Calu3 (cell line): ENCODE results near the gene CD302. TPM values are rescaled to one million over a fixed set of nuclear protein-coding genes. Genes with fewer than 3 reads are reported as not detected.

Experiments
- BruUV-seq: library from RNA; stranded (reverse); fragments of 400-500 nt; replicated peaks from 2 replicates; lab custom pipeline; 2021; lab: Mats Ljungman, UMichigan
- CTCF ChIA-PET: fragments of 300-600 bp; sonication (Branson Sonifier 250); formaldehyde crosslinking; loops from one replicate; lab custom pipeline; 2022; ENCODE audit warnings: antibody characterized with exemption; lab: Charles Lee
- DNase-seq: peaks from one replicate; pipeline ENCODE4 v3.0.0; 2022
- H3K27ac Mint-ChIP-seq: one replicate; pipeline ENCODE4 v1.8.0; 2022; ENCODE audit warnings: mixed read lengths; ENCODE audit not compliant: unreplicated experiment
- H3K27me3 Mint-ChIP-seq: one replicate; pipeline ENCODE4 v1.8.0; 2022; ENCODE audit warnings: mixed read lengths; ENCODE audit not compliant: unreplicated experiment
- H3K36me3 Mint-ChIP-seq: one replicate; pipeline ENCODE4 v1.8.0; 2022; ENCODE audit warnings: mild to moderate bottlenecking, moderate library complexity, mixed read lengths; ENCODE audit not compliant: insufficient read depth, unreplicated experiment
- H3K4me1 Mint-ChIP-seq: one replicate; pipeline ENCODE4 v1.8.0; 2022; ENCODE audit warnings: mild to moderate bottlenecking, low read depth, mixed read lengths; ENCODE audit not compliant: unreplicated experiment
- H3K4me3 Mint-ChIP-seq: one replicate; pipeline ENCODE4 v1.8.0; 2022; ENCODE audit warnings: mild to moderate bottlenecking, low read depth, moderate library complexity, mixed read lengths; ENCODE audit not compliant: unreplicated experiment
- H3K9me3 Mint-ChIP-seq: one replicate; pipeline ENCODE4 v1.8.0; 2022; ENCODE audit warnings: low read depth, mixed read lengths; ENCODE audit not compliant: unreplicated experiment
- intact Hi-C: fragments of 100-400 bp; cut with micrococcal nuclease; formaldehyde crosslinking; loops from one replicate; pipeline ENCODE4 v1.10.0; 2022; ENCODE audit not compliant: unreplicated experiment
- total RNA-seq: library from RNA; stranded (reverse); gene quantifications from 2 replicates; pipeline ENCODE4 v1.2.3, GENCODE V29; 2022
- TF ChIP-seq, protein P1 (sequence below): fragments of 200-600 bp; IDR thresholded peaks from one replicate; pipeline ENCODE4 v1.8.0; 2022; ENCODE audit warnings: antibody characterized with exemption; ENCODE audit not compliant: unreplicated experiment

CD302 gene
- total RNA-seq, 1 experiment from 2014 or later: 5.4 TPM

DNA sequence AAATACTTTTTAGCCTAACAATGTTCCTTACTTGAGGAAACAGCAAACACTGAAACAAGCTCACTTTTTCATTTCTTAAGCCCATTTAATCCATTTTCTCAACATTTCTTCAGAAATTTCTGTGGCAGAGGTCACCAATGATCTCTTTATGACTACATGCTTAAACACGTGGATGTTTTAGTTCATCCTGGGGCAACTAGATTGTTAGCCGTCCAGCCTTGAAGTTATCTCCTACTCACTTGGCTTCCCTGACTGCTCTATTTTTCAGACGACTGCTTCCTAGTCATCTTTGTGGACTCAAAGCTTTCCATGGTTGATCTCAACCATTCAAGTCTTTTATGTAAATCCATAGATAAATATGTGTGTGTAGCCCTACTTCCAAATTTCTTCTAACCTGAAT, 24.1 kb downstream of the CD302 start:
- H3K4me3 Mint-ChIP-seq: no peak overlapping the region
- BruUV-seq: no TSS peak
- H3K27me3 Mint-ChIP-seq: no peaks in the 10 kb centered on the region
- peaks cover 8% of the 10 kb centered on the region for H3K4me1 Mint-ChIP-seq
- intact Hi-C loops: no loop called here
- H3K27ac Mint-ChIP-seq: no peak overlapping the region
- peaks cover 57% of the 10 kb centered on the region for H3K36me3 Mint-ChIP-seq
- no peak for DNase-seq
- TF ChIP-seq, protein P1, sequence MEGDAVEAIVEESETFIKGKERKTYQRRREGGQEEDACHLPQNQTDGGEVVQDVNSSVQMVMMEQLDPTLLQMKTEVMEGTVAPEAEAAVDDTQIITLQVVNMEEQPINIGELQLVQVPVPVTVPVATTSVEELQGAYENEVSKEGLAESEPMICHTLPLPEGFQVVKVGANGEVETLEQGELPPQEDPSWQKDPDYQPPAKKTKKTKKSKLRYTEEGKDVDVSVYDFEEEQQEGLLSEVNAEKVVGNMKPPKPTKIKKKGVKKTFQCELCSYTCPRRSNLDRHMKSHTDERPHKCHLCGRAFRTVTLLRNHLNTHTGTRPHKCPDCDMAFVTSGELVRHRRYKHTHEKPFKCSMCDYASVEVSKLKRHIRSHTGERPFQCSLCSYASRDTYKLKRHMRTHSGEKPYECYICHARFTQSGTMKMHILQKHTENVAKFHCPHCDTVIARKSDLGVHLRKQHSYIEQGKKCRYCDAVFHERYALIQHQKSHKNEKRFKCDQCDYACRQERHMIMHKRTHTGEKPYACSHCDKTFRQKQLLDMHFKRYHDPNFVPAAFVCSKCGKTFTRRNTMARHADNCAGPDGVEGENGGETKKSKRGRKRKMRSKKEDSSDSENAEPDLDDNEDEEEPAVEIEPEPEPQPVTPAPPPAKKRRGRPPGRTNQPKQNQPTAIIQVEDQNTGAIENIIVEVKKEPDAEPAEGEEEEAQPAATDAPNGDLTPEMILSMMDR: no peak
- H3K9me3 Mint-ChIP-seq: no peaks in the 10 kb centered on the region
- CTCF ChIA-PET: no interaction called here

DNA sequence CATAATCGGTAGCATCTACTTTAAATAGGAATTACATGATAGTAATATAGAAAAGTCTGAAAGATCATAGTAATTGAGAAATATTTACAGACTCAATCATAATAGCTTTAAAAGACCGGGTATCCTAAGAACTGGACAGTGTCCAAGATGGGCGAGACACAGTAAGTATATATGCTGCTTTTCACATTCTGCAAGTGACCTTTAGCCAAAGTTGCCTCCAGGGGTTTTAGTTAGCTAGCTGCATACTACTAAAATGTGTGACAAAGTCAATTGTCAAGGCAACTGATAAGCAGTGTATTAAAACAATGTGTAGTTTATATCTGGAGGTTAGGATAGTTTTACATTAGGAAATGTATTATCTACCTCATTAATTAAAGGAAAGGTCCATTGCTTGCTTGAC, 24.6 kb downstream of the CD302 start:
- TF ChIP-seq, protein P1: no peak
- H3K9me3 Mint-ChIP-seq: no peaks in the 10 kb centered on the region
- H3K4me1 Mint-ChIP-seq: peaks cover 8% of the 10 kb centered on the region
- H3K27me3 Mint-ChIP-seq: no peaks in the 10 kb centered on the region
- peaks cover 53% of the 10 kb centered on the region for H3K36me3 Mint-ChIP-seq
- no peak overlapping the region for H3K4me3 Mint-ChIP-seq
- no peak overlapping the region for H3K27ac Mint-ChIP-seq
- BruUV-seq: no TSS peak
- CTCF ChIA-PET: no interaction called here
- intact Hi-C loops: no loop called here
- no peak for DNase-seq

DNA sequence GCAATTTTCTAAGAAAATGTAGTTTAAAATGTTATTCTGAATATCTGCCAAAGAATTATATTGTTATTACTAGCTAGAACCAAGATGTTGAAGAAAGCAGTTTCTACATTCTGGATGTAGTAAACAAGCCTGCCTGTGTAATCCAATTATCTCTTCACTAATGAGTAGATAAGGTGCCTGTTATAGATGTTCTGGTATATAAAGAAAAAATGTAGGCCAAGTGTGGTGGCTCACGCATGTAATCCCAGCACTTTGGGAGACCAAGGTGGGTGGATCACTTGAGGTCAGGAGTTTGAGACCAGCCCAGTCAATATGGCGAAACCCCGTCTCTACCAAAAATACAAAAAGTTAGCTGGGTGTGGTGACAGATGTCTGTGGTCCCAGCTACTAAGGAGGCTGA, 28.9 kb downstream of the CD302 start:
- CTCF ChIA-PET: no interaction called here

DNA sequence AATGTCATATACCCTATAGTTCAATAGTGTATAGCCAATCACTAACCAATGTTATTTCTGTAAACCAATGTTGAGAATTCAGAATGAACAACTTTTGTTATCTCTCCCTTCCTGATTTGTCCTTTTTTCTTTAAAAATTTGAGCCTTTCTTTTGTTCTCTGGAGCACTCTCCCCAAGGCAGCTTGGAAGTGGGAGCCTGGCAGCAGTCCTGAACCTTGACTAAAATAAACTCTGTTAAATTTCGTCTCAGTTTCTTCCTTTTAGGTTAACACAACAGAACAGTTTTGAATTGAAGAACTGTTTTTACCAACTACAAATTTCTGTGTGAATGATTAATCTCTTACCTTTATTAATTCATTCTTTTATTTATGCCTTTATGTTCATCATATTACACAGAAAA, 35.9 kb downstream of the CD302 start:
- TF ChIP-seq, protein P1: no peak
- peaks cover 57% of the 10 kb centered on the region for H3K36me3 Mint-ChIP-seq
- BruUV-seq: no TSS peak
- DNase-seq: no peak
- no peaks in the 10 kb centered on the region for H3K27me3 Mint-ChIP-seq
- intact Hi-C loops: no loop called here
- H3K9me3 Mint-ChIP-seq: no peaks in the 10 kb centered on the region
- H3K4me3 Mint-ChIP-seq: no peak overlapping the region
- no peak overlapping the region for H3K27ac Mint-ChIP-seq
- CTCF ChIA-PET: interaction anchor here (1.2 kb wide), 1 partner anchor 92 kb away, joined by 3 read pairs; no protein-coding TSS in a partner anchor
- peaks cover 9% of the 10 kb centered on the region for H3K4me1 Mint-ChIP-seq

More for the DNA sequence above, 28.9 kb downstream of the CD302 start:
- intact Hi-C loops: no loop called here
- H3K4me3 Mint-ChIP-seq: no peak overlapping the region
- no peaks in the 10 kb centered on the region for H3K27me3 Mint-ChIP-seq
- no peaks in the 10 kb centered on the region for H3K9me3 Mint-ChIP-seq
- peaks cover 44% of the 10 kb centered on the region for H3K36me3 Mint-ChIP-seq
- no TSS peak for BruUV-seq
- TF ChIP-seq, protein P1: no peak
- no peak for DNase-seq
- H3K4me1 Mint-ChIP-seq: peaks cover 3% of the 10 kb centered on the region
- no peak overlapping the region for H3K27ac Mint-ChIP-seq
